Measurements from ENCODE around the gene SYTL3. TPM values are rescaled to one million over a fixed set of nuclear protein-coding genes. Genes with fewer than 3 reads are reported as not detected.

The SYTL3 gene
- total RNA-seq, 4 donors from 2014 or later = 2.8 to 5.1 (median 3.4) TPM

DNA sequence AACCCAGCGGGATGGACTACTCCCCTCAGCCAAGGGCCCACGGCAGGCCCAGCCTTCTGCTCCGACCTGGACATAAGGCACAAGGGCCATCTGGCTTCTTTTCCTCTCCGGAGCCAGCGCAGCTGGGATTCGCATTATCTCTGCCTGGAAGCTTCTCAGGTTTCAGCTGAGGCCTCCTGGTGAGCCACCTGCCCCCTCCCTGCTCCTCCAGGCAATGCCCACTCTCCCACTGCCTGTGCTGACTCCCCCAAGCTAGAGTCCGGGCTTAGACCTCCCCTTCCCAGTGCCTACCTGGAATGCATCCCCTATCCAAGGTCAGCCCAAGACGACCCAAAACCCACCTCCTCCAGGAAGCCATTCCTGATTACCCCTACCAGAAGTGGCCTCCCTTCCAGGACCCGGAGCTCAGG, 108.6 kb downstream of the SYTL3 start:
- H3K9me3 ChIP-seq = no peaks in the 10 kb centered on the region
- H3K36me3 ChIP-seq = no peaks in the 10 kb centered on the region
- peak in 1 of 2 donors; percentile 47 for DNase-seq (ENCODE audit: low spot score in 2 of 2)
- H3K4me1 ChIP-seq = peaks cover 6% of the 10 kb centered on the region
- H3K27me3 ChIP-seq = no peaks in the 10 kb centered on the region
- no peak overlapping the region for H3K4me3 ChIP-seq
- H3K27ac ChIP-seq = no peak overlapping the region
- WGBS = 82% methylated on average over 9 of the region's 9 CpGs
- no peak for TF ChIP-seq POLR2AphosphoS5 (IDR thresholded peaks at IDR 0.05)
- no peak for TF ChIP-seq EP300 (IDR thresholded peaks at IDR 0.05)
- TF ChIP-seq, protein P1, sequence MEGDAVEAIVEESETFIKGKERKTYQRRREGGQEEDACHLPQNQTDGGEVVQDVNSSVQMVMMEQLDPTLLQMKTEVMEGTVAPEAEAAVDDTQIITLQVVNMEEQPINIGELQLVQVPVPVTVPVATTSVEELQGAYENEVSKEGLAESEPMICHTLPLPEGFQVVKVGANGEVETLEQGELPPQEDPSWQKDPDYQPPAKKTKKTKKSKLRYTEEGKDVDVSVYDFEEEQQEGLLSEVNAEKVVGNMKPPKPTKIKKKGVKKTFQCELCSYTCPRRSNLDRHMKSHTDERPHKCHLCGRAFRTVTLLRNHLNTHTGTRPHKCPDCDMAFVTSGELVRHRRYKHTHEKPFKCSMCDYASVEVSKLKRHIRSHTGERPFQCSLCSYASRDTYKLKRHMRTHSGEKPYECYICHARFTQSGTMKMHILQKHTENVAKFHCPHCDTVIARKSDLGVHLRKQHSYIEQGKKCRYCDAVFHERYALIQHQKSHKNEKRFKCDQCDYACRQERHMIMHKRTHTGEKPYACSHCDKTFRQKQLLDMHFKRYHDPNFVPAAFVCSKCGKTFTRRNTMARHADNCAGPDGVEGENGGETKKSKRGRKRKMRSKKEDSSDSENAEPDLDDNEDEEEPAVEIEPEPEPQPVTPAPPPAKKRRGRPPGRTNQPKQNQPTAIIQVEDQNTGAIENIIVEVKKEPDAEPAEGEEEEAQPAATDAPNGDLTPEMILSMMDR (IDR thresholded peaks at IDR 0.05) = no peak
- no peak for TF ChIP-seq POLR2A (IDR thresholded peaks at IDR 0.05)

DNA sequence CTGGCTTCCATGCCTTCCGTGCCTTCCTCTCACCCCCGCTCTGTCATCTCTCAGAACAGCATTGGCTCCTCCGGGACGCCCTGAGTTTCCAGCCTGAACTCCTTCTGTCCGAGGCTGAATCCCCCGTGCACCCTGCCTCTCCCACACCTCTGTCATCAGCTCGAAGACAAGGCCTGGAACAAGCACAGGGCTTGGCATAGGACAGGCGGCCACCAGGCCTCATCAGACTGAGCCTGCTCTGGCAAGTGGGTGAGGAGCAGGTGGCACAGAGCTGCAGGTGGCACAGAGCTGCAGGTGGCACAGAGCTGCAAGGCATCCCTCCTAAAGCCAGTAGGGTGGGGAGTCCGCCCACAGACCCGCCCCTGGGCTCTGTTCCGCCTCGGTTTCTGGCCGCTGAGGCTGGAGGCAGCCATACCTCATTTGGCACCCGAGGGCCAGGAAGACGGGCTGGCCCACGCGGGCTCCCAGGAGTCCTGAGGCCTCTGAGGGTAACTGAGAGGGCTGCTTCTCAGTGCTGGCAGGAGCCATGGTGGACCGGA, 109.2 kb downstream of the SYTL3 start:
- DNase-seq (ENCODE audit: low spot score in 2 of 2) = peak in 1 of 2 donors; percentile 75
- Histone ChIP-seq H3K27me3 (no peaks in the 10 kb centered on the region), H3K27ac (no peak overlapping the region), H3K4me3 (no peak overlapping the region), H3K9me3 (no peaks in the 10 kb centered on the region), H3K36me3 (no peaks in the 10 kb centered on the region), H3K4me1 (peaks cover 6% of the 10 kb centered on the region)
- 69% methylated on average over 10 of the region's 18 CpGs for WGBS
- TF ChIP-seq POLR2A (IDR thresholded peaks at IDR 0.05) (no peak), POLR2AphosphoS5 (IDR thresholded peaks at IDR 0.05) (no peak), EP300 (IDR thresholded peaks at IDR 0.05) (no peak)
- TF ChIP-seq, protein P1 (IDR thresholded peaks at IDR 0.05) = no peak

DNA sequence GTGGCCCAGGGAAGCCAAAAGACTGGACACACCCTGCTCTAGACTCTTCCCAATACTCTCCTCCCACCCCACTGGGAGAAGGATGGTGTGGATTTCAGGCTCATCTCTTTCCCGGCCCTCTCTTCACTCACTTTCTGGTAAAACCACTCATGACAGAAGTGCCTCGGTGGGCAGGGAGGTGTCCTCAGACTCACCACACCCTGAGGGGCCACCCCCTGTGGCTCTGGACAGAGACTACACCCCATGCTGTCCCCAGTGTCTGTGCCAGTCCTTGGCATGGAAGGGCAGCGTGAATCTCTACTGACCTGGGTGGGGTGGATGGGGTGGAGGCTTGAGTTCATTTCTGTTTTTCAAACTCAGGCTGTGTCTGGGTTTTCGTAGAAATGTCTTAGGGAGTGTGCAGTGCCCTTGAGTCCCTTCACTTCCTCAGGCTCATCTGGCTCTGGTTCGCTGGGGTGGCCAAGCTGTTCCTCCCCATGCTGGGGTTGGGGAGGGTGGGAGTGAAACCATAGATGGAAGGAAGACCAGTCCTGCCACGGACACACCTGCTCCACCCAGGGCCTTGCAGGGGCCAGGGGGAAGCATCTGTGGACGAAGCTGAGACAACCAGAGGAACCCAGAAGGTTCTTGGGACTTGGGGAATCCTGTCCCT, 110.2 kb downstream of the SYTL3 start:
- WGBS = 93% methylated on average over 6 of the region's 7 CpGs
- no peak overlapping the region for H3K27ac ChIP-seq
- peaks cover 4% of the 10 kb centered on the region for H3K36me3 ChIP-seq
- H3K4me1 ChIP-seq = peaks cover 6% of the 10 kb centered on the region
- H3K4me3 ChIP-seq = no peak overlapping the region
- no peak for TF ChIP-seq POLR2A (IDR thresholded peaks at IDR 0.05)
- H3K27me3 ChIP-seq = no peaks in the 10 kb centered on the region
- DNase-seq (ENCODE audit: low spot score in 2 of 2) = peak in 1 of 2 donors; percentile 48
- H3K9me3 ChIP-seq = no peaks in the 10 kb centered on the region

DNA sequence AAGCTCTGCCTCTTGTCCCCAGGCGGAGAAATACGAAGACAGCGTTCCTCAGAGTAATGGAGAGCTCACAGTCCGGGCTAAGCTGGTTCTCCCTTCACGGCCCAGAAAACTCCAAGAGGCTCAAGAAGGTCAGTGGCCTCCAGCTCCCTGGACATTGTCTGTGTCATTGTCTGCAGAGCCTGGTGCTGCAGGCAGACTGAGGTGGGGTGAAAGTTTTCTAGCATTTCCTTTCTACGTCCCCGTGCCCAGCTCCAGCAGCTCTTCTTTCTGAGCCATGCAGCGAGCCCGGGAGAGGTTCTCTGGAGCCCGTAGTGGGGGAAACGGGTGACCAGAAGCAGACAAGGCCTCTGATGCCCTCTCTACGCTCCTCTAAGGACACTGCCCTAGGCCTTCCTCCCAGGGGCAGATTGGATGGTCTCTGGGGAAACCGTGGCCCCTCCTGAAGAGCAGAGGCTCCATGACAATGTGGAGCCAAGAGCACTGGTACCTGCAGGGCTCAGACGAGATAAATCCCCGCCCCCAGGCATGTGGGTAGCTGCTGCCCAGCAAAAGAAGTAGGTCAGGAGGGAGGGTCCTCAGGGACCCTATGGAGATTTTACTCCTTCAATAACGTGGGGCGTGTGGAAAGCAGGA, 110.9 kb downstream of the SYTL3 start:
- no peak overlapping the region for H3K27ac ChIP-seq
- WGBS = 80% methylated on average over 17 of the region's 17 CpGs
- DNase-seq (ENCODE audit: low spot score in 2 of 2) = peak in 1 of 2 donors; percentile 41

DNA sequence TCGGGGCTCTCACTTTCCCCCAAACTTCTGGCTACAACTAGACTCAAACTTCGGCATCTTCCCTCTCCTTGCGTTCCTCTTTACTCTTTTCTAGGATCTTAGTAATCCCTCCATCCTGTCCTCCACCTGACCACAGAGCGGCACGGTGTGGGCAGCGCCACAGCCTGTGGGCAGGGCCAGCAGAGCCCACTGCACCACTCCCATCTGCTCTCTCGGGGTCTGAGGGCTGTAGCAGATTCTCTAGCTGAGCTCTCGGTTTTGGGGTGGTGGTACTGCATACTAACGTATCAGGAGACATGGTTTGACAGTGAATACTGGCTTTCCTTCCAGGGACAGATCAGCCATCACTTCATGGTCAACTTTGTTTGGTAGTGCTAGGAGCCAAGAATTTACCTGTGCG, 111.9 kb downstream of the SYTL3 start:
- H3K36me3 ChIP-seq = peaks cover 21% of the 10 kb centered on the region
- no peak for TF ChIP-seq POLR2A (IDR thresholded peaks at IDR 0.05)
- no peak for TF ChIP-seq EP300 (IDR thresholded peaks at IDR 0.05)
- TF ChIP-seq, protein P1 (IDR thresholded peaks at IDR 0.05) = no peak
- TF ChIP-seq POLR2AphosphoS5 (IDR thresholded peaks at IDR 0.05) = no peak
- 97% methylated on average over 9 of the region's 10 CpGs for WGBS
- H3K27me3 ChIP-seq = no peaks in the 10 kb centered on the region
- no peak overlapping the region for H3K4me3 ChIP-seq
- no peaks in the 10 kb centered on the region for H3K9me3 ChIP-seq
- H3K4me1 ChIP-seq = peaks cover 6% of the 10 kb centered on the region
- peak in 1 of 2 donors; percentile 4 for DNase-seq (ENCODE audit: low spot score in 2 of 2)
- H3K27ac ChIP-seq = no peak overlapping the region

More for the DNA sequence above, 110.9 kb downstream of the SYTL3 start:
- Histone ChIP-seq H3K4me1 (peaks cover 6% of the 10 kb centered on the region), H3K4me3 (no peak overlapping the region), H3K27me3 (no peaks in the 10 kb centered on the region), H3K9me3 (no peaks in the 10 kb centered on the region), H3K36me3 (peaks cover 10% of the 10 kb centered on the region)
- TF ChIP-seq POLR2AphosphoS5 (IDR thresholded peaks at IDR 0.05) = no peak
- TF ChIP-seq, protein P1 (IDR thresholded peaks at IDR 0.05) = no peak
- no peak for TF ChIP-seq EP300 (IDR thresholded peaks at IDR 0.05)
- TF ChIP-seq POLR2A (IDR thresholded peaks at IDR 0.05) = no peak

All from suprapubic skin (tissue), 4 donors.